HG03039 (cell line): ENCODE measurements around the gene TMEFF2.

Source experiments
- ATAC-seq: cut with Tn5 transposase; IDR thresholded peaks from one replicate; pipeline ENCODE4 v1.9.1; 2021; ENCODE audit warnings: mild to moderate bottlenecking, moderate library complexity; ENCODE audit not compliant: unreplicated experiment

The TMEFF2 gene

GRCh38 chr2:192023006-192023405 is 171.7 kb downstream of the TMEFF2 start:
- no peak for ATAC-seq

GRCh38 chr2:192017844-192018243 is 176.9 kb downstream of the TMEFF2 start:
- ATAC-seq = no peak

- no peak for ATAC-seq
Observed at GRCh38 chr2:192016265-192016664, 178.5 kb downstream of the TMEFF2 start.

- ATAC-seq = no peak
Observed at GRCh38 chr2:192013211-192013610, 181.5 kb downstream of the TMEFF2 start.

GRCh38 chr2:192011196-192011595 is 183.5 kb downstream of the TMEFF2 start:
- ATAC-seq = no peak

- no peak for ATAC-seq
Observed at GRCh38 chr2:192010073-192010472, 184.7 kb downstream of the TMEFF2 start.

GRCh38 chr2:192007581-192008228 is 187.0 kb downstream of the TMEFF2 start:
- no peak for ATAC-seq

GRCh38 chr2:192005211-192005610 is 189.5 kb downstream of the TMEFF2 start:
- no peak for ATAC-seq

GRCh38 chr2:192004188-192004963 is 190.4 kb downstream of the TMEFF2 start:
- ATAC-seq = peak; percentile 63

- ATAC-seq = no peak
Observed at GRCh38 chr2:192002418-192002817, 192.3 kb downstream of the TMEFF2 start.

- ATAC-seq = no peak
Observed at GRCh38 chr2:192000196-192000980, 194.3 kb downstream of the TMEFF2 start.

GRCh38 chr2:191999101-191999841 is 195.5 kb downstream of the TMEFF2 start:
- no peak for ATAC-seq

- ATAC-seq = no peak
Observed at GRCh38 chr2:191995285-191995684, 199.4 kb downstream of the TMEFF2 start.

GRCh38 chr2:191994749-191995148 is 200.0 kb downstream of the TMEFF2 start:
- no peak for ATAC-seq

- ATAC-seq = no peak
Observed at GRCh38 chr2:191991442-191991841, 203.3 kb downstream of the TMEFF2 start.

- ATAC-seq = no peak
Observed at GRCh38 chr2:191985740-191986139, 209.0 kb downstream of the TMEFF2 start.

GRCh38 chr2:191983591-191983990 is 211.1 kb downstream of the TMEFF2 start:
- ATAC-seq = no peak

GRCh38 chr2:191983186-191983585 is 211.5 kb downstream of the TMEFF2 start:
- no peak for ATAC-seq

GRCh38 chr2:191981706-191982105 is 213.0 kb downstream of the TMEFF2 start:
- ATAC-seq = no peak

- ATAC-seq = no peak
Observed at GRCh38 chr2:191980483-191980882, 214.2 kb downstream of the TMEFF2 start.

- ATAC-seq = no peak
Observed at GRCh38 chr2:191979221-191979730, 215.5 kb downstream of the TMEFF2 start.
